Measurements from ENCODE around the gene NAT9. TPM values are rescaled to one million over a fixed set of nuclear protein-coding genes. Genes with fewer than 3 reads are reported as not detected.

NAT9 gene
- total RNA-seq, 6 experiments from 2014 or later, result 10.0 to 23.0 (median 16.3) TPM

GRCh38 chr17:74740173-74740572, 36.0 kb downstream of the NAT9 start:
- TF ChIP-seq CTCF (IDR thresholded peaks at IDR 0.05) (no peak), POLR2A (IDR thresholded peaks at IDR 0.05) (no peak)
- H3K27ac ChIP-seq, result no peak overlapping the region
- H3K9me3 ChIP-seq, result no peaks in the 10 kb centered on the region
- peaks cover 0 to 25% (median 10%) of the 10 kb centered on the region in 4 donors for H3K4me1 ChIP-seq
- no peak overlapping the region for H3K4me3 ChIP-seq
- no peaks in the 10 kb centered on the region for H3K27me3 ChIP-seq
- ATAC-seq (no peak), DNase-seq (no peak)
- 72% methylated on average over 4 of the region's 6 CpGs for WGBS (ENCODE audit: insufficient coverage, low coverage, low lambda C conversion rate, missing lambda C conversion rate)
- H3K36me3 ChIP-seq, result no peaks in the 10 kb centered on the region
- intact Hi-C loops (cut with DNase I), result loop anchor here in 1 of 2 donors (5.0 to 10.0 kb wide), 2 partner anchors 47 to 125 kb away; no protein-coding TSS in a partner anchor

GRCh38 chr17:74739227-74739831, 36.8 kb downstream of the NAT9 start:
- no peak for ATAC-seq
- no peak overlapping the region for H3K4me3 ChIP-seq
- WGBS (ENCODE audit: insufficient coverage, low coverage, low lambda C conversion rate, missing lambda C conversion rate), result 67% methylated on average over 10 of the region's 12 CpGs
- TF ChIP-seq POLR2A (IDR thresholded peaks at IDR 0.05), result no peak
- TF ChIP-seq CTCF (IDR thresholded peaks at IDR 0.05), result no peak
- no peaks in the 10 kb centered on the region for H3K9me3 ChIP-seq
- no peaks in the 10 kb centered on the region for H3K27me3 ChIP-seq
- no peak for DNase-seq
- no peaks in the 10 kb centered on the region for H3K36me3 ChIP-seq
- intact Hi-C loops (cut with DNase I), result no loop called here
- peaks cover 0 to 20% (median 7%) of the 10 kb centered on the region in 4 donors for H3K4me1 ChIP-seq
- H3K27ac ChIP-seq, result no peak overlapping the region

- peak in 2 of 4 donors; percentile 1 to 6 for ATAC-seq
- H3K4me1 ChIP-seq, result peaks cover 0 to 20% (median 7%) of the 10 kb centered on the region in 4 donors
- no peaks in the 10 kb centered on the region for H3K9me3 ChIP-seq
- 35% methylated on average over 2 of the region's 16 CpGs for WGBS (ENCODE audit: insufficient coverage, low coverage, low lambda C conversion rate, missing lambda C conversion rate)
- H3K27me3 ChIP-seq, result no peaks in the 10 kb centered on the region
- DNase-seq, result peak in 1 of 3 donors; percentile 71
- intact Hi-C loops (cut with DNase I), result no loop called here
- peak overlapping the region in 2 of 3 donors; percentile 88 to 89 for H3K27ac ChIP-seq
- peak overlapping the region; percentile 46 to 82 (median 66) for H3K4me3 ChIP-seq
- H3K36me3 ChIP-seq, result no peaks in the 10 kb centered on the region
- TF ChIP-seq POLR2A (IDR thresholded peaks at IDR 0.05), result no peak
- no peak for TF ChIP-seq CTCF (IDR thresholded peaks at IDR 0.05)
These were observed 37.8 kb downstream of the NAT9 start for GRCh38 chr17:74738051-74738996.

GRCh38 chr17:74737299-74738050, 38.7 kb downstream of the NAT9 start:
- H3K36me3 ChIP-seq, result no peaks in the 10 kb centered on the region
- peak in 2 of 3 donors; percentile 52 to 78 for DNase-seq
- 12% methylated on average over 8 of the region's 38 CpGs for WGBS (ENCODE audit: insufficient coverage, low coverage, low lambda C conversion rate, missing lambda C conversion rate)
- H3K27ac ChIP-seq, result peak overlapping the region; percentile 81 to 89 (median 88)
- H3K4me3 ChIP-seq, result peak overlapping the region; percentile 46 to 82 (median 66)
- intact Hi-C loops (cut with DNase I), result no loop called here
- peak; percentile 34 to 45 (median 40) for TF ChIP-seq CTCF (IDR thresholded peaks at IDR 0.05)
- no peak for TF ChIP-seq POLR2A (IDR thresholded peaks at IDR 0.05)
- ATAC-seq, result peak; percentile 38 to 55 (median 46)
- peaks cover 0 to 20% (median 7%) of the 10 kb centered on the region in 4 donors for H3K4me1 ChIP-seq
- H3K27me3 ChIP-seq, result no peaks in the 10 kb centered on the region
- no peaks in the 10 kb centered on the region for H3K9me3 ChIP-seq

All from right lobe of liver (tissue), 6 donors.